Germinal center (tissue), 1 donor: ENCODE results near the gene RXRA.
A peak's percentile ranks its signal among the peaks of the same experiment; 100 is the strongest.

ENCODE experiments used
- DNase-seq: peaks from one replicate; pipeline ENCODE4 v3.0.0; 2012; ENCODE audit warnings: mixed read lengths, low spot score

The RXRA gene

GRCh38 chr9:134454476-134454857, 128.2 kb downstream of the RXRA start:
- no peak for DNase-seq

GRCh38 chr9:134455021-134455471, 128.8 kb downstream of the RXRA start:
- DNase-seq, result no peak

GRCh38 chr9:134455537-134455933, 129.3 kb downstream of the RXRA start:
- DNase-seq, result no peak

- DNase-seq, result peak; percentile 21
These were observed 129.9 kb downstream of the RXRA start for GRCh38 chr9:134455934-134456755.

- DNase-seq, result no peak
These were observed 130.6 kb downstream of the RXRA start for GRCh38 chr9:134456756-134457305.

GRCh38 chr9:134457321-134458206, 131.3 kb downstream of the RXRA start:
- no peak for DNase-seq

GRCh38 chr9:134458207-134459108, 132.2 kb downstream of the RXRA start:
- no peak for DNase-seq

- DNase-seq, result no peak
These were observed 132.9 kb downstream of the RXRA start for GRCh38 chr9:134459164-134459563.

GRCh38 chr9:134459573-134459972, 133.3 kb downstream of the RXRA start:
- no peak for DNase-seq

- no peak for DNase-seq
These were observed 134.0 kb downstream of the RXRA start for GRCh38 chr9:134460206-134460605.

GRCh38 chr9:134460896-134461295, 134.6 kb downstream of the RXRA start:
- no peak for DNase-seq

GRCh38 chr9:134461426-134461982, 135.2 kb downstream of the RXRA start:
- DNase-seq, result no peak

- no peak for DNase-seq
These were observed 136.1 kb downstream of the RXRA start for GRCh38 chr9:134462318-134462717.

- DNase-seq, result no peak
These were observed 137.0 kb downstream of the RXRA start for GRCh38 chr9:134463280-134463679.

- DNase-seq, result no peak
These were observed 140.8 kb downstream of the RXRA start for GRCh38 chr9:134466869-134467616.

- no peak for DNase-seq
These were observed 142.1 kb downstream of the RXRA start for GRCh38 chr9:134468358-134468757.

GRCh38 chr9:134469041-134469875, 143.0 kb downstream of the RXRA start:
- no peak for DNase-seq

- no peak for DNase-seq
These were observed 146.0 kb downstream of the RXRA start for GRCh38 chr9:134472256-134472655.
